Choroid plexus epithelial cell (primary cell): ENCODE measurements around the gene TRMT2A.
A peak's percentile ranks its signal among the peaks of the same experiment; 100 is the strongest.

Experiments
- DNase-seq: peaks from one replicate; pipeline ENCODE4 v3.0.0-alpha.2; 2010; ENCODE audit warnings: low read depth
- H3K4me3 ChIP-seq: 2 replicates; pipeline ENCODE4 v1.5.1; 2011; ENCODE audit warnings: low read depth, mild to moderate bottlenecking, control low read depth, low read length, moderate library complexity
- TF ChIP-seq, protein P1 (sequence below): conservative IDR thresholded peaks from 2 replicates; pipeline ENCODE4 v1.5.1; 2011; ENCODE audit warnings: low read depth, mild to moderate bottlenecking, control low read depth, inconsistent platforms, low read length, moderate library complexity

The TRMT2A gene

DNA sequence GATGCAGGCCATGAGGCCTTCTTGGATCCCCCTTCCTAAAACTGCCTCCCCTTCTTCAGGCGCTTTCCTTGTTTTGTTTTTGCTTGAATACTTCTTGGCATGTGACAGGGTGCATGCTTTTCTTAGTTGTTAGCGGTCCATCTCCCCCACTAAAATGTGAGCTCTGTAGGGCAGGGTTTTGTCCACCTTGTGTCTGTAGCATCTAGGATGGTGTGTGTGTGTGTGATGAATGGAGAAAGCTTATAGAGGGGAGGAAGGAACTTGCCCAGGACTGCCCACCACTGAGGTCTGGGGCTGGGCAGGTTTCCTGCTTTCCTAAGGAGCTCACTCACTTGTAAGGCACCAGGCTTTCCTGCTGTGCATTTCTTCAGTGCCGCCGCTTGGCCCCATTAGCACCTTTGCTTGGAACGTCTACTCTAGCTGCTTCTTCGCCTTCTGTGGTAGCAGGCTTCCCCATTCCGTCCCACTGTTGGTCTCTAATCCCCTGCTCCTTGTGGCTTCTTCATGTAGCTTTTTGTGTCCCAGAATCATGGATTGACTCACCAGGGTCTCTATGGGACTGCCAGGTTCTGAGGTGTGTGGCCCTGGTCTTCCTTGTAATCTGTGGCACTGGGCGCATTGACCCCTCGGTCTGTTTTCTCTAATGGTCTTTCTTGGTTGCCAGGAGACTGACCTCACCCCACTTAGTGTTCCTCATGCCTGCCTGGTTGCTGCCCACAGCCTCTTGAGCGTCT, 33.7 kb downstream of the TRMT2A start:
- H3K4me3 ChIP-seq = no peak overlapping the region
- TF ChIP-seq, protein P1, sequence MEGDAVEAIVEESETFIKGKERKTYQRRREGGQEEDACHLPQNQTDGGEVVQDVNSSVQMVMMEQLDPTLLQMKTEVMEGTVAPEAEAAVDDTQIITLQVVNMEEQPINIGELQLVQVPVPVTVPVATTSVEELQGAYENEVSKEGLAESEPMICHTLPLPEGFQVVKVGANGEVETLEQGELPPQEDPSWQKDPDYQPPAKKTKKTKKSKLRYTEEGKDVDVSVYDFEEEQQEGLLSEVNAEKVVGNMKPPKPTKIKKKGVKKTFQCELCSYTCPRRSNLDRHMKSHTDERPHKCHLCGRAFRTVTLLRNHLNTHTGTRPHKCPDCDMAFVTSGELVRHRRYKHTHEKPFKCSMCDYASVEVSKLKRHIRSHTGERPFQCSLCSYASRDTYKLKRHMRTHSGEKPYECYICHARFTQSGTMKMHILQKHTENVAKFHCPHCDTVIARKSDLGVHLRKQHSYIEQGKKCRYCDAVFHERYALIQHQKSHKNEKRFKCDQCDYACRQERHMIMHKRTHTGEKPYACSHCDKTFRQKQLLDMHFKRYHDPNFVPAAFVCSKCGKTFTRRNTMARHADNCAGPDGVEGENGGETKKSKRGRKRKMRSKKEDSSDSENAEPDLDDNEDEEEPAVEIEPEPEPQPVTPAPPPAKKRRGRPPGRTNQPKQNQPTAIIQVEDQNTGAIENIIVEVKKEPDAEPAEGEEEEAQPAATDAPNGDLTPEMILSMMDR = no peak

DNA sequence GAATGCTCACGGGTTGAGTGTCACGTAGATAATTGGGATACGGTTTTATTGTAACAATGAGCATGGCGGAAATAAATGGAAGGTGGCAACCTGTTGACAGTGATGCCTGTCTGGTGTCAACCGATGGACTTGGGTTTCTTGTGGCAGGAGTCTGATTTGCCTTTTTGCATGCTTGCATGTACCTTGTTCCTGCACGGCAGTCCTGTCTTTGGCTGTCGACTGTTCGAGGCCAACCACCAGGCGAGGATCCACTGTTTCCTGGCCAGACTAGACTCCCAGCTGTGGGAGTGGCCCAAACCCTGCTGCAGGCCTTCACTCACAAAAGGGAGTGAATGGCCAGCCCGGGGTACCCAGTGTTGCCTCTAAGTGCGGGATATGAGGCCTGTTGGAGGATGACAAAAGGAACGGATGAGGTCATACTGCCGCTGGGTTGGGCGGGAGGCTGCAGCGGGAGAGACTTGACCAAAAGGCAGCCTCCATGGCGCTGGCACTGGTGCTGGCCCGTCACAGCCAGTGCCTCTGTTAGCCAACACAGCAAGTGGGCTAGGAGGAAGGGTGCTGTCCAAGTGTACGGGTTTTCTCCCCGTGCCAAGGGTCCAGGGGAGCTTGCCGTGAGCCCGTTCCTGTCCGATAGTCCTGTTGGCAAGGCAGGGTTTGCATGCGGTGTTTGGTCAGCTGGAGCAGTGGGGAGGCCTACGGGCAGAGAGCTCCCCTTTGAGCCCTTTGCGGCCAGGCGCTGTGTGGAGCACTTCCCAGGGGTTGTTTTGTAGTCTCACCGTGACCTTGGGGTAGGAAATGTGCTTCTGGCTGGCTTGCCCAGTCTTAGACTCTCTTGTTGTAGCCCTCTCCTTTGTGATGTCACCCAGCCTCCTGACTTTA, 36.0 kb downstream of the TRMT2A start:
- peak overlapping the region; percentile 78 for H3K4me3 ChIP-seq
- TF ChIP-seq, protein P1 = no peak
- peak; percentile 59 for DNase-seq

More for the DNA sequence above, 33.7 kb downstream of the TRMT2A start:
- peak; percentile 7 for DNase-seq

DNA sequence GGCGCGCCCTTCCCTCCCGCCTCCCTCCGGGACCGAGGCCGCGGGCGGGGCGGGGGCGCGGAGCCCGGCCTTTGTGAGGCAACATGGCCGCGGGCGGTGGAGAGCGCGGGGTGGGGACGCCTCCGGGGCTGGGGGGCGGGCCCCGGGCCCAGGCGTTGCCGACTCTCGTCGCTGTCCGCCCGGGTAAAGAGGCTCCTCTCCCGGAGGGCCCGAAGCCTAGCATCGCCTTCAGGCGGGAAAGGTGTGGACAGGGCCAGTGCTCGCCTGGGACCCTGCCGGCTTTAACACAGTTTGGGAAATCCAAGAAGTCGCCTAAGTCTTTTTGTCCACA, 36.6 kb downstream of the TRMT2A start:
- DNase-seq = peak; percentile 41
- peak overlapping the region; percentile 78 for H3K4me3 ChIP-seq
- TF ChIP-seq, protein P1 = no peak

DNA sequence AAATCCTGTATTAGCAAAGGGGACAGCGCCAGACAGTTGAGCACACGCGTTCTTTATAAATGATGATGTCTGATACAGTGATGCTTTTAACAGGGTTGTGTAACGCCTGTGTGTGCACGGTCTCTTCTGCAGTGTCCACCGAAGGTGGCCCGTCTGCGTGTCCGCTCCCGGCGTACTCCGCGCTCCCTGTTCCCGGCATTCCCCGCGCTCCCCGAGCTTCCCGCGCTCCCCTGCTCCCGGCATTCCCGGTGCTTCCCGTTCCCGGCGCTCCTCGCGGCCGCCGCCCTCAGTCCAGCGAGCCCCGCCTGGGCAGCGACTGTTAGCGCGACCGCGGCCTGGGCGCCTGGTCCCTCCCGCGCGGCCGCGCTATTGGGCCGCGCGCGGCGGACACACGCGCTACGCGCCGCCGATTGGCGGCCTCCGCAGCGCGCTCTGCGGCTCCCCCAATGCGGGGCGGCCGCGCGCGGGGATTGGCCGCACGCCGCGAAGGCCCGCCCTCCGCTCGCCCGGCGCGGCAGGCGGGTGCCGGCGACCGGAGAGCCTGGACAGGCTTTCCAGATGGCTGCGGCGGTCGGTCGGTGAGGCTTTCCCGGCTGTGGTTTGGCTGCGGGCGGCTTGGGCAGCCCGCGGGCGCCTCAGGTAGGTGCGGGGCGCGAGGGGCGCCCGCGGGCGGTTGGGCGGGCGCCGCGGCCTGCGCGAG, 37.1 kb downstream of the TRMT2A start, which contains the start of gene DGCR8:
DGCR8 (plus strand) TSS at position 497 of the 700 bp plus-strand sequence. CDS start 5,723 bp downstream, outside the sequence.
- TF ChIP-seq, protein P1 = no peak
- DNase-seq = peak; percentile 94
- H3K4me3 ChIP-seq = peak within 1 kb of the TSS; percentile 78

DNA sequence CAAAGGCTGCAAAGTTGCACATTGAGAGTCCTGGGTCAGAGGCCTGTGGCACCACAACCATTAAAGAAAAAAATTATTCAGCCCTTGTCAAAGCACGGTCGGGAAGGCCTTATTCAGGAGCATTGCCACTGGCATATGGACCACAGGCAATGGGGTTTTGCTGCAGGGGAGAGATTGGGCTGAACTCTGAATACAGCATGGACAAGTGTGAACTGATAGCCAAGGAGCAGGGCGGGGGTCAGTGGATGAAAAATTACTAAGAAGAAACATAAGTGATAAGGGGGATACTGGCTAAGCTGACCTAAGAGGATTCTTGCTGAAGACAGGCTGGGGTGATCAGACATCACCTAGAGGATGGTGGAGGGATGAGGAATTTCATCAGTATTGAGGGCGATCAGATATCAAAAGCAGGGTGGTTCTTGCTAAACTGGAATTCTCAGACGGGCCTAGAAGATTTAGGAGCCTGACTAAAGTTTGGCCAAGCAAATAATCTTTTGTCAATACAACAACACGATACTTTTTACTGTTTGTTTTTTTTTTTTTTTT, 40.3 kb downstream of the TRMT2A start:
- no peak for DNase-seq
- H3K4me3 ChIP-seq = no peak overlapping the region
- TF ChIP-seq, protein P1 = no peak

DNA sequence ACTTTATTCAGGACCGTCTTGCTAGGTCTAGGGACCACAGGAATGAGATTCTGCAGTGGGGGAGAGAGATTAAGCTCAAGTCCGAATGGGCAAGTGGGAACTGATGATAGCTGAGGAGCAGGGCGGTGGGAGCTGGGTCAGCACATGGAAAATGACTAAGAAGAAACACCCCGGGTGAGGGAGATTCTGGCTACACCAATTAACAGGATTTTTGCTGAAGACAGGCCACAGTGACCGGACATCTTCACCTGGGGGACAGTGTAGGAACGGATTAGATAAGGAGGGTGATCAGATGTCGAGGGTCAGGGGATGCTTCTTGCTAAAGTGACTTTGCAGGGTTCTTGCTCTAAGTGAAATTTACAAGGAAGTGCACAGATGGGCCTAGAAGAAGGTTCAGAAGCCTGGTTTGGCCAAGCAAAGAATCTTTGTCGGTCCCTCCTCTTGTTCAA, 45.5 kb downstream of the TRMT2A start:
- DNase-seq = no peak
- no peak overlapping the region for H3K4me3 ChIP-seq
- TF ChIP-seq, protein P1 = no peak
